A549 (cell line): ENCODE data around the gene PXK.

ENCODE experiments used
- GATA3 ChIP-seq: IDR thresholded peaks from 2 replicates; pipeline ENCODE4 v1.6.1; 2012; ENCODE audit warnings: borderline replicate concordance
- KDM5A ChIP-seq: fragments of 200-600 bp; sonication (generic); IDR thresholded peaks from 2 replicates; pipeline ENCODE4 v1.6.1; 2016; ENCODE audit warnings: antibody characterized with exemption, mild to moderate bottlenecking
- MYC ChIP-seq: IDR thresholded peaks from 2 replicates; pipeline ENCODE4 v1.6.1; 2012; ENCODE audit warnings: mild to moderate bottlenecking, inconsistent platforms, low read length, improper control_type of control experiment, borderline replicate concordance
- NFE2L2 ChIP-seq: fragments of 150-350 bp; conservative IDR thresholded peaks from 2 replicates; pipeline ENCODE4 v1.6.1; 2014; ENCODE audit warnings: low read length
- PHF8 ChIP-seq: fragments of 200-600 bp; sonication (generic); IDR thresholded peaks from 2 replicates; pipeline ENCODE4 v1.6.1; 2016; ENCODE audit warnings: low read depth, mild to moderate bottlenecking, antibody characterized with exemption, moderate library complexity, borderline replicate concordance
- SMC3 ChIP-seq: fragments of >200 bp; sonication (Bioruptor Twin); formaldehyde crosslinking; IDR thresholded peaks from 3 replicates; pipeline ENCODE4 v1.6.1; 2018; ENCODE audit warnings: inconsistent platforms
- TF ChIP-seq, protein P1 (sequence below): fragments of >200 bp; sonication (Bioruptor Twin); formaldehyde crosslinking; IDR thresholded peaks from 3 replicates; pipeline ENCODE4 v1.5.1; 2016
- TF ChIP-seq, protein P2 (sequence below): IDR thresholded peaks from 2 replicates; pipeline ENCODE4 v1.6.1; 2012

- TF ChIP-seq KDM5A (no peak), SMC3 (no peak), PHF8 (no peak), GATA3 (no peak), NFE2L2 (no peak), MYC (no peak)
- TF ChIP-seq, protein P1, sequence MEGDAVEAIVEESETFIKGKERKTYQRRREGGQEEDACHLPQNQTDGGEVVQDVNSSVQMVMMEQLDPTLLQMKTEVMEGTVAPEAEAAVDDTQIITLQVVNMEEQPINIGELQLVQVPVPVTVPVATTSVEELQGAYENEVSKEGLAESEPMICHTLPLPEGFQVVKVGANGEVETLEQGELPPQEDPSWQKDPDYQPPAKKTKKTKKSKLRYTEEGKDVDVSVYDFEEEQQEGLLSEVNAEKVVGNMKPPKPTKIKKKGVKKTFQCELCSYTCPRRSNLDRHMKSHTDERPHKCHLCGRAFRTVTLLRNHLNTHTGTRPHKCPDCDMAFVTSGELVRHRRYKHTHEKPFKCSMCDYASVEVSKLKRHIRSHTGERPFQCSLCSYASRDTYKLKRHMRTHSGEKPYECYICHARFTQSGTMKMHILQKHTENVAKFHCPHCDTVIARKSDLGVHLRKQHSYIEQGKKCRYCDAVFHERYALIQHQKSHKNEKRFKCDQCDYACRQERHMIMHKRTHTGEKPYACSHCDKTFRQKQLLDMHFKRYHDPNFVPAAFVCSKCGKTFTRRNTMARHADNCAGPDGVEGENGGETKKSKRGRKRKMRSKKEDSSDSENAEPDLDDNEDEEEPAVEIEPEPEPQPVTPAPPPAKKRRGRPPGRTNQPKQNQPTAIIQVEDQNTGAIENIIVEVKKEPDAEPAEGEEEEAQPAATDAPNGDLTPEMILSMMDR, result no peak
- TF ChIP-seq, protein P2, sequence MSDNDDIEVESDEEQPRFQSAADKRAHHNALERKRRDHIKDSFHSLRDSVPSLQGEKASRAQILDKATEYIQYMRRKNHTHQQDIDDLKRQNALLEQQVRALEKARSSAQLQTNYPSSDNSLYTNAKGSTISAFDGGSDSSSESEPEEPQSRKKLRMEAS, result no peak
Measured at GRCh38 chr3:58334506-58334884, 1.8 kb downstream of the PXK start.
